Measurements from ENCODE around the gene RAD52.

RAD52 gene

DNA sequence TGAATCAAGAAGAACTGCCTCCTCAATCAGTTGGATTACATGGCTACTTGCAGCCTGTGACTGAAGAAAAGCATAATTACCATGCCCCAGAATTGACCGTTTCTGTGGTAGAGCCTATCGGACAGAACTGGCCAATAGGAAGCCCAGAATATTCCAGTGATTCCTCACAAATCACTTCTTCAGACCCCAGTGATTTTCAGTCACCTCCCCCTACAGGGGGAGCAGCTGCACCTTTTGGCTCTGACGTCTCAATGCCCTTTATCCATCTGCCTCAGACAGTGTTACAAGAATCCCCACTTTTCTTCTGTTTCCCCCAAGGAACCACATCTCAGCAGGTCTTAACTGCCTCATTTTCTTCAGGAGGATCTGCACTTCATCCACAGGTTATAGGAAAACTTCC lies 80.8 kb downstream of the RAD52 start:
- DNase-seq (ENCODE audit: low spot score), result no peak

DNA sequence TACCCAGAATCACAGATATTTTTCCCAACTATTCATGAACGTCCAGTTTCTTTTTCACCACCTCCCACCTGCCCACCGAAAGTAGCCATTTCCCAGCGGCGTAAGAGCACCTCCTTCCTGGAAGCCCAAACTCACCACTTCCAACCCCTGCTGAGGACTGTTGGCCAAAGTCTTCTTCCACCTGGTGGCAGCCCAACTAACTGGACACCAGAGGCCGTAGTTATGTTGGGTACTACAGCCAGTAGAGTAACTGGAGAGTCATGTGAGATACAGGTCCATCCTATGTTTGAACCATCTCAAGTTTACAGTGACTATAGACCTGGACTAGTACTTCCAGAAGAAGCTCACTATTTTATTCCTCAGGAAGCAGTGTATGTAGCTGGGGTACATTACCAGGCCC lies 81.6 kb downstream of the RAD52 start:
- DNase-seq (ENCODE audit: low spot score), result no peak

GRCh38 chr12:865614-866013 lies 83.9 kb downstream of the RAD52 start:
- no peak for DNase-seq (ENCODE audit: low spot score)

- DNase-seq (ENCODE audit: low spot score), result no peak
Observed at GRCh38 chr12:863285-863684, 86.2 kb downstream of the RAD52 start.

DNA sequence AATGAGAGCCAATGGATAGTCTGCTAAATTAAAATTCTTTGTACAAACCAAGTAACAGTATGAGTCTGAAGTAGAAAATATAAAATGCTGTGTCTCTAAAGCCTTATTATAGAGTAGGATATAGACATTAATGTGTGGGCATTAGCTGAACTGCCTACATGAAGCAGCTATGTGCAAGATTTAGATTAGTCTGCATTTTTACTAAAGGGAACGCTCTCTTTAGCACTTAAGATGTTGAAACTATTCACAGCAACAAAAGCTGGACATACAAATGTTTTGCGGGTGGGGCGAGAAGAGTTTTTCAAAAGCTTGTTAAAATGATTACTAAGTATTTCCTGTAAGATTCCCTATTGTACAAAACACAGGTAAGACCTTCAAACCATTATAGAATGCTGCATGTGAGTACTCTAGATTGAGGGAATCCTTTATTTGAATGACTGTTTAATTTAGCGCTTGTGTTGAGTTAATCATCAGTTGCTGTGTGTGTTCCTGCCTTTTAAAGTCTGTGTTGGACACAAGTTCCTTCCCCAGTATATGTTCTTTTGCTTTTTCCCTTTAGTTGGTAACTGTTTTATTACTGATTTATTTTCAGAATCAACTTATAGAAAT lies 87.1 kb downstream of the RAD52 start:
- DNase-seq (ENCODE audit: low spot score), result no peak

Measured in globus pallidus (tissue), 1 donor.